Measurements from ENCODE around the gene KBTBD13.

KBTBD13 gene

DNA sequence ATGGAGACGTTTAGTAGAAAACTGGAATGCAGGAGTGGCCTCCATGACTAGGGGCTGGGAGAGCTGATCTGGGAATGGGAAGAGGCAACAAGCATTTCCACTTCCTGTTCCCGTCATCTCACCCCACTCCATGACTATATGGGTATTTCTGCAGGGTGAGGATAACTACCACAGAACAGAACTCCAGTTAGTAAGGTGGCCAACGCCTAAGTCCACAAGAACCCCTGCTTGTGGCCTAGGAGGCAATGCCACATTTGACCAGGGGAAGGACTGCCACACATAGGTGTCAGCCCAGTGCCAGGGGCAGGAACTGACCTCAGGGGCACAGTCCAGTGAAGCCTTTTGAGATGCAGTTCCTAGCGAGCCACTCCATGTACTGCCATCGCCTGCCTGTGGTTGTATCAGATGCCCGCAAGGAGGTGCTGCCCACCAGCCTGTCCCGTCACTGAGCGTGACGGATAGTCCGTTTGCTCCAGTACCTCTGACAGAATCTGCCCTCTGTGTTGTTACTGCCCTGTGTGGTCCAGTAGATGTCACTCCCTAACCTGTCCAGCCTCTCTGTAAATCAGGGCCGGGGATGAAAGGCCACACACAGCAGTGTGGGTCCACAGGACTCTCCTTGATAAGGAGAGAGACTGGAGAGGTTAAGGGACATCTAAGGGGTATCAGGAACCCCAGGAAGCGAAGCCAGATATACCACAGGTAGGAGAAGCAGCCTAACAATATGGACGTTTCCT is 43.6 kb upstream of the KBTBD13 start:
- Histone ChIP-seq H2AFZ (ENCODE audit: low read length) (peak overlapping the region; percentile 96), H3K4me1 (ENCODE audit: insufficient read depth, low read length, poor library complexity, severe bottlenecking) (peaks cover 14% of the 10 kb centered on the region)

DNA sequence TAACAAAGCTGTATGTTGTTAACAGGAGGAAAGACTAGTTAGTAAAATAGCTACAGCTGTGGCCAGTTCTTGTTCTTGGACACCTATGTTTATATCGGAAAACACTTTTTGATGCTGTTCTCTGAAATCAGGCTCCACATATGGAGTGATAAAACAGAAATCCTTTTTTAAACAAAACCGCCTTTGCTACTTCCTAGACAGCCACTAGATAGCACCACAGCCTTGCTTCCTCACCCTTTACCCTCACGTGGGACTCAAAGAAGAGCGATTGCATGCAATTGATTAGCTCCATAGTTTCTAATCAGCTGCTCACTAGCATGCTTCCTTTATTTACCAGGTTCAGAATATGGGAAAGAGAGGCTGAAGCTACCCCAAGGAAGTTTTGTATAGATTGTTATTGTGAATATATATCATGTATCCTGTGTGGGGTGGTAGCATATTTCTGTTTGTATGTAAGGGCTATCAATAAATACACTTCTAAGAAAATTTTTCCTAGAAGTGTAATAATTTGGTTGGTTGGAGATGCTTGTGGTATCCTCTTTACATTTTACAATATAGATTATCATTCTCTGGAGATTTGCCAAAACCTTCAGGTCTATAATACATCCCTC is 42.8 kb upstream of the KBTBD13 start:
- no peaks in the 10 kb centered on the region for H3F3A ChIP-seq (ENCODE audit: low read depth)
- H4K20me1 ChIP-seq (ENCODE audit: insufficient read depth, low read length, poor library complexity, severe bottlenecking), result no peaks in the 10 kb centered on the region
- H3K36me3 ChIP-seq (ENCODE audit: insufficient read depth, low read length), result no peaks in the 10 kb centered on the region
- H3K4me2 ChIP-seq (ENCODE audit: low read depth, low read length, poor library complexity, severe bottlenecking), result peak overlapping the region; percentile 85
- TF ChIP-seq EZH2phosphoT487 (IDR thresholded peaks at IDR 0.05; ENCODE audit: borderline replicate concordance), result no peak
- peak; percentile 59 for TF ChIP-seq CTCF (conservative IDR thresholded peaks at IDR 0.05; ENCODE audit: low read length)
- H2AFZ ChIP-seq (ENCODE audit: low read length), result peak overlapping the region; percentile 96
- peak overlapping the region; percentile 66 for H3K4me3 ChIP-seq (ENCODE audit: low read length, poor library complexity, severe bottlenecking)
- peak overlapping the region; percentile 14 for H3K9ac ChIP-seq (ENCODE audit: low read depth, low read length, poor library complexity, severe bottlenecking)
- H3K4me1 ChIP-seq (ENCODE audit: insufficient read depth, low read length, poor library complexity, severe bottlenecking), result peaks cover 6% of the 10 kb centered on the region
- no peaks in the 10 kb centered on the region for H3K27me3 ChIP-seq (ENCODE audit: insufficient read depth, low read length, poor library complexity, severe bottlenecking)
- H3K9me3 ChIP-seq (ENCODE audit: insufficient read depth, low read depth, low read length), result no peaks in the 10 kb centered on the region
- no peaks in the 10 kb centered on the region for H3K9me2 ChIP-seq (replicated peaks; ENCODE audit: low read depth, low read length)
- H3K79me2 ChIP-seq (ENCODE audit: insufficient read depth, low read length), result peaks cover 6% of the 10 kb centered on the region

More for the DNA sequence above, 43.6 kb upstream of the KBTBD13 start:
- no peaks in the 10 kb centered on the region for H3K36me3 ChIP-seq (ENCODE audit: insufficient read depth, low read length)
- no peaks in the 10 kb centered on the region for H3K9me3 ChIP-seq (ENCODE audit: insufficient read depth, low read depth, low read length)
- peak overlapping the region; percentile 85 for H3K4me2 ChIP-seq (ENCODE audit: low read depth, low read length, poor library complexity, severe bottlenecking)
- H3K79me2 ChIP-seq (ENCODE audit: insufficient read depth, low read length), result peaks cover 14% of the 10 kb centered on the region
- H4K20me1 ChIP-seq (ENCODE audit: insufficient read depth, low read length, poor library complexity, severe bottlenecking), result no peaks in the 10 kb centered on the region
- H3K9me2 ChIP-seq (replicated peaks; ENCODE audit: low read depth, low read length), result no peaks in the 10 kb centered on the region
- H3F3A ChIP-seq (ENCODE audit: low read depth), result no peaks in the 10 kb centered on the region
- no peaks in the 10 kb centered on the region for H3K27me3 ChIP-seq (ENCODE audit: insufficient read depth, low read length, poor library complexity, severe bottlenecking)
- H3K4me3 ChIP-seq (ENCODE audit: low read length, poor library complexity, severe bottlenecking), result peak overlapping the region; percentile 66
- H3K9ac ChIP-seq (ENCODE audit: low read depth, low read length, poor library complexity, severe bottlenecking), result peak overlapping the region; percentile 14
- TF ChIP-seq CTCF (conservative IDR thresholded peaks at IDR 0.05; ENCODE audit: low read length) (peak; percentile 86), EZH2phosphoT487 (IDR thresholded peaks at IDR 0.05; ENCODE audit: borderline replicate concordance) (no peak)

DNA sequence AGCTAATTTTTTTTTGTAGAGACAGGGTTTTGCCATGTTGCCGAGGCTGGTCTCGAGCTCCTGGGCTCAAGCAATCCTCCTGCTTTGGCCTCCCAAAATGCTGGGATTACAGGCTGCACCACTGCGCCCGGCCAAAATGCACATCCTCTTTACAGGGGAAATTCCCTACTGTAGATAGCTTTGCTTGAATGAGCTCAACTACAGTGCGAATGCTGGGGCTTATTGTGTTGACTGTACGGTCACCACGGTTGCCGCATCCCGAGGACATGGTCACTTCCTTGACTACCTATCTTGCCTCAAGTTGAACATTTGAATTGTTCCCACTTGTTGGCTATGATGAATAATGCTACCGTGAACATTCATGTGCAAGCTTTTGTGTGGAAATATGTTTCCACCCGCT is 41.8 kb upstream of the KBTBD13 start:
- Histone ChIP-seq H4K20me1 (ENCODE audit: insufficient read depth, low read length, poor library complexity, severe bottlenecking) (no peaks in the 10 kb centered on the region), H3K9ac (ENCODE audit: low read depth, low read length, poor library complexity, severe bottlenecking) (no peak overlapping the region)

More for the DNA sequence above, 41.8 kb upstream of the KBTBD13 start:
- TF ChIP-seq EZH2phosphoT487 (IDR thresholded peaks at IDR 0.05; ENCODE audit: borderline replicate concordance) (no peak), CTCF (conservative IDR thresholded peaks at IDR 0.05; ENCODE audit: low read length) (no peak)
- Histone ChIP-seq H3K27me3 (ENCODE audit: insufficient read depth, low read length, poor library complexity, severe bottlenecking) (no peaks in the 10 kb centered on the region), H3K36me3 (ENCODE audit: insufficient read depth, low read length) (no peaks in the 10 kb centered on the region), H3K4me3 (ENCODE audit: low read length, poor library complexity, severe bottlenecking) (no peak overlapping the region), H3K4me2 (ENCODE audit: low read depth, low read length, poor library complexity, severe bottlenecking) (no peak overlapping the region), H3K9me3 (ENCODE audit: insufficient read depth, low read depth, low read length) (no peaks in the 10 kb centered on the region), H3K4me1 (ENCODE audit: insufficient read depth, low read length, poor library complexity, severe bottlenecking) (peaks cover 6% of the 10 kb centered on the region), H3K79me2 (ENCODE audit: insufficient read depth, low read length) (no peaks in the 10 kb centered on the region), H3K9me2 (replicated peaks; ENCODE audit: low read depth, low read length) (no peaks in the 10 kb centered on the region), H2AFZ (ENCODE audit: low read length) (no peak overlapping the region), H3F3A (ENCODE audit: low read depth) (no peaks in the 10 kb centered on the region)
